NCI-H510A (cell line): Measurements from ENCODE around the gene PCGF3.
"Not testable (repeated sequence)": the region's sequence is repeated elsewhere in the genome, so short reads cannot be mapped to it uniquely, and the experiment has no call there.

Experiments
- DNase-seq: peaks from one replicate; lab custom pipeline; 2025; lab: John Stamatoyannopoulos, UW

PCGF3 gene

GRCh38 chr4:668219-668618 lies 37.4 kb upstream of the PCGF3 start:
- DNase-seq, result not testable (repeated sequence)

GRCh38 chr4:669806-670559 lies 35.6 kb upstream of the PCGF3 start:
- DNase-seq, result not testable (repeated sequence)

GRCh38 chr4:671769-672168 lies 33.9 kb upstream of the PCGF3 start:
- DNase-seq, result no peak

- no peak for DNase-seq
These were observed 32.1 kb upstream of the PCGF3 start for GRCh38 chr4:673349-674091.

- peak; percentile 78 for DNase-seq
These were observed 31.2 kb upstream of the PCGF3 start, which contains the start of the genes ATP5ME and MYL5 for GRCh38 chr4:674172-675035. TSS of gene ATP5ME (minus strand) at chr4:674276. CDS start at chr4:674247, 29 bp downstream. TSS of gene MYL5 (plus strand) at chr4:674542. CDS start at chr4:678027, 3,485 bp downstream.

GRCh38 chr4:675036-675882 lies 30.4 kb upstream of the PCGF3 start:
- DNase-seq, result no peak

GRCh38 chr4:675980-676870 lies 29.4 kb upstream of the PCGF3 start:
- no peak for DNase-seq

- DNase-seq, result no peak
These were observed 28.8 kb upstream of the PCGF3 start for GRCh38 chr4:676871-677235.

- DNase-seq, result no peak
These were observed 28.0 kb upstream of the PCGF3 start for GRCh38 chr4:677431-678293.

- DNase-seq, result no peak
These were observed 27.1 kb upstream of the PCGF3 start for GRCh38 chr4:678331-679103.

- no peak for DNase-seq
These were observed 26.5 kb upstream of the PCGF3 start for GRCh38 chr4:679104-679481.

GRCh38 chr4:679629-680028 lies 26.0 kb upstream of the PCGF3 start:
- DNase-seq, result no peak

GRCh38 chr4:680091-680490 lies 25.5 kb upstream of the PCGF3 start:
- DNase-seq, result no peak

GRCh38 chr4:680551-680927 lies 25.1 kb upstream of the PCGF3 start:
- no peak for DNase-seq

- no peak for DNase-seq
These were observed 24.5 kb upstream of the PCGF3 start for GRCh38 chr4:680928-681645.

- DNase-seq, result peak; percentile 74
These were observed 23.7 kb upstream of the PCGF3 start for GRCh38 chr4:681736-682451.

- DNase-seq, result no peak
These were observed 23.0 kb upstream of the PCGF3 start for GRCh38 chr4:682490-683172.
